Caco-2 (cell line): ENCODE data around the gene NAPSA. TPM values are rescaled to one million over a fixed set of nuclear protein-coding genes. Genes with fewer than 3 reads are reported as not detected.

Source experiments
- BruUV-seq: library from RNA; stranded (reverse); fragments of 400-500 nt; replicated peaks from 2 replicates; lab custom pipeline; 2021; lab: Mats Ljungman, UMichigan
- CTCF ChIA-PET: fragments of 300-600 bp; sonication (Branson Sonifier 250); formaldehyde crosslinking; loops from one replicate; lab custom pipeline; 2022; ENCODE audit warnings: antibody characterized with exemption; lab: Charles Lee
- POLR2A ChIA-PET: fragments of 300-600 bp; sonication (Branson Sonifier 250); formaldehyde crosslinking; loops from one replicate; lab custom pipeline; 2022; ENCODE audit warnings: antibody characterized with exemption; lab: Charles Lee
- DNase-seq, 2 experiments: peaks; one replicate each; pipeline versions ENCODE4 v3.0.0 to v3.0.0-alpha.2; 2020 to 2022
- H3K27me3 ChIP-seq: replicated peaks from 2 replicates; pipeline ENCODE4 v1.6.0; 2011; ENCODE audit warnings: low read length; ENCODE audit not compliant: control insufficient read depth, insufficient read depth
- H3K36me3 ChIP-seq: 2 replicates; pipeline ENCODE4 v1.5.1; 2011; ENCODE audit warnings: low read length; ENCODE audit not compliant: control insufficient read depth, insufficient read depth
- H3K4me1 ChIP-seq: fragments of 250-450 bp; sonication (Bioruptor Pico); 2 replicates; pipeline ENCODE4 v1.5.1; 2020; ENCODE audit warnings: mild to moderate bottlenecking
- H3K4me3 ChIP-seq: 2 replicates; pipeline ENCODE4 v1.5.1; 2011; ENCODE audit warnings: low read depth, mild to moderate bottlenecking, control low read depth, low read length
- H3K9me3 ChIP-seq: fragments of 250-450 bp; sonication (Bioruptor Pico); 2 replicates; pipeline ENCODE4 v1.5.1; 2020; ENCODE audit warnings: mild to moderate bottlenecking, moderate library complexity
- H3K27ac Mint-ChIP-seq: one replicate; pipeline ENCODE4 v1.8.0; 2022; ENCODE audit warnings: mixed read lengths; ENCODE audit not compliant: unreplicated experiment
- H3K27me3 Mint-ChIP-seq: one replicate; pipeline ENCODE4 v1.8.0; 2022; ENCODE audit warnings: mixed read lengths; ENCODE audit not compliant: insufficient read depth, unreplicated experiment
- H3K36me3 Mint-ChIP-seq: one replicate; pipeline ENCODE4 v1.8.0; 2022; ENCODE audit warnings: mild to moderate bottlenecking, mixed read lengths; ENCODE audit not compliant: insufficient read depth, unreplicated experiment
- H3K4me1 Mint-ChIP-seq: one replicate; pipeline ENCODE4 v1.8.0; 2022; ENCODE audit warnings: low read depth, mixed read lengths; ENCODE audit not compliant: unreplicated experiment
- H3K4me3 Mint-ChIP-seq: one replicate; pipeline ENCODE4 v1.8.0; 2022; ENCODE audit warnings: mild to moderate bottlenecking, moderate library complexity, mixed read lengths; ENCODE audit not compliant: unreplicated experiment
- H3K9me3 Mint-ChIP-seq: one replicate; pipeline ENCODE4 v1.8.0; 2022; ENCODE audit warnings: mixed read lengths; ENCODE audit not compliant: unreplicated experiment
- intact Hi-C: fragments of 100-400 bp; cut with micrococcal nuclease; formaldehyde crosslinking; loops from one replicate; pipeline ENCODE4 v1.10.0; 2022; ENCODE audit not compliant: unreplicated experiment
- total RNA-seq: library from RNA; stranded (reverse); gene quantifications from 2 replicates; pipeline ENCODE4 v1.2.3, GENCODE V29; 2022
- TF ChIP-seq, protein P1 (sequence below), 2 experiments: fragments of 200-600 bp in 1 of 2; IDR thresholded peaks; 1 replicate in 1 of 2; 2 replicates in 1 of 2; pipeline versions ENCODE4 v1.5.1 to v1.8.0; 2011 to 2022; ENCODE audit warnings: antibody characterized with exemption in 1 of 2, control low read depth in 1 of 2, inconsistent platforms in 1 of 2, low read depth in 1 of 2, low read length in 1 of 2, mild to moderate bottlenecking in 1 of 2, moderate library complexity in 1 of 2; ENCODE audit not compliant: insufficient read depth in 1 of 2, severe bottlenecking in 1 of 2, unreplicated experiment in 1 of 2

Gene NAPSA
- total RNA-seq, 1 experiment from 2014 or later = 1.2 TPM

DNA sequence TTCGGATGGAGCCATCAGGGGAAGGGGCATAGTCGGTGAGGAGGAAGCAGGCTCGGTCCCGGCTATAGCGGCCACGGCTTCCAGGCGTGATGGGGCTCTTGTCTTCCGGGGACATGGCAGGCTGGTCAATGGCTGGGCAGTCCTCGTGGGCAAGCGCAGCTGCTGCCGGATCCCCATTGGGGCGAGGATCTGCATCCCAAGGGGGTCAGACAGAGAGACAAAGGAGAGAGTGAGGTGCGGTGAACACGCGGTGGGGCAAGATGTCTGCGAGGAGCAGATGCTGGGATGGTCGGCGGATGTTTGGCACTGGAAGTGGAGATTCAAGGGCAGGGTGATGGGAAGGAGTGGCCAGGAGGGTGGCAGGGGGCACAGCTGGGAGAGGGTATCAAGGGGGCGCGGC lies 44.8 kb downstream of the NAPSA start:
- Mint-ChIP-seq H3K4me1 (no peaks in the 10 kb centered on the region), H3K27me3 (peaks cover 3% of the 10 kb centered on the region), H3K9me3 (no peaks in the 10 kb centered on the region), H3K4me3 (no peak overlapping the region), H3K36me3 (peaks cover 41% of the 10 kb centered on the region), H3K27ac (no peak overlapping the region)
- no peaks in the 10 kb centered on the region for H3K36me3 ChIP-seq
- peaks cover 6% of the 10 kb centered on the region for H3K4me1 ChIP-seq
- H3K9me3 ChIP-seq = no peaks in the 10 kb centered on the region
- POLR2A ChIA-PET = interaction anchor here (2.0 kb wide), 1 partner anchor 13 kb away, joined by 17 read pairs; no protein-coding TSS in a partner anchor
- TF ChIP-seq, protein P1, sequence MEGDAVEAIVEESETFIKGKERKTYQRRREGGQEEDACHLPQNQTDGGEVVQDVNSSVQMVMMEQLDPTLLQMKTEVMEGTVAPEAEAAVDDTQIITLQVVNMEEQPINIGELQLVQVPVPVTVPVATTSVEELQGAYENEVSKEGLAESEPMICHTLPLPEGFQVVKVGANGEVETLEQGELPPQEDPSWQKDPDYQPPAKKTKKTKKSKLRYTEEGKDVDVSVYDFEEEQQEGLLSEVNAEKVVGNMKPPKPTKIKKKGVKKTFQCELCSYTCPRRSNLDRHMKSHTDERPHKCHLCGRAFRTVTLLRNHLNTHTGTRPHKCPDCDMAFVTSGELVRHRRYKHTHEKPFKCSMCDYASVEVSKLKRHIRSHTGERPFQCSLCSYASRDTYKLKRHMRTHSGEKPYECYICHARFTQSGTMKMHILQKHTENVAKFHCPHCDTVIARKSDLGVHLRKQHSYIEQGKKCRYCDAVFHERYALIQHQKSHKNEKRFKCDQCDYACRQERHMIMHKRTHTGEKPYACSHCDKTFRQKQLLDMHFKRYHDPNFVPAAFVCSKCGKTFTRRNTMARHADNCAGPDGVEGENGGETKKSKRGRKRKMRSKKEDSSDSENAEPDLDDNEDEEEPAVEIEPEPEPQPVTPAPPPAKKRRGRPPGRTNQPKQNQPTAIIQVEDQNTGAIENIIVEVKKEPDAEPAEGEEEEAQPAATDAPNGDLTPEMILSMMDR (IDR thresholded peaks at IDR 0.05; ENCODE audit: insufficient read depth in 1 of 2, low read depth in 1 of 2, low read length in 1 of 2, severe bottlenecking in 1 of 2, unreplicated experiment in 1 of 2) = no peak
- CTCF ChIA-PET = no interaction called here
- no peaks in the 10 kb centered on the region for H3K27me3 ChIP-seq
- no peak for DNase-seq
- no peak overlapping the region for H3K4me3 ChIP-seq
- intact Hi-C loops = no loop called here
- no TSS peak for BruUV-seq

DNA sequence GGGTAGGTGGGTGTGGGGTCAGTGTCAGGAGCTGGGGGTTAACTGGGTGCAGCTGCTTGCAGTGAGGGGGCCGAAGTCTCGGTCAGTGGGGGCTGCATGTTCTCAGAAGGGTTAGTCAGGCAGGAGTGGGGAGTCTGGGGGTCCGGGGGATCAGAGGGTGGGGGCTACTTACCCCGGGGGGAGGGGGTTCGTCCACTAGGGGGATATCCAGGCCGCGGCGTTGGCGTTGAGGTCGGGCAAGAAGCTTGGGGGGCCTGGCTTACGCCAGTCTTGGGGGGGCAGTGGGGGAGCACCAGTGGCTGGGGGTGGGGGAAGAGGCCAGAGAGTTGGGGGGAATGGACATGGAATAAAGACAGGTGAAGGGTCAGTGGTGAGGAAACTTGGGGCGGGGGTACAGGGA lies 45.4 kb downstream of the NAPSA start:
- H3K36me3 Mint-ChIP-seq = peaks cover 38% of the 10 kb centered on the region
- intact Hi-C loops = no loop called here
- TF ChIP-seq, protein P1 (IDR thresholded peaks at IDR 0.05; ENCODE audit: insufficient read depth in 1 of 2, low read depth in 1 of 2, low read length in 1 of 2, severe bottlenecking in 1 of 2, unreplicated experiment in 1 of 2) = no peak
- no peak overlapping the region for H3K4me3 ChIP-seq
- no peak overlapping the region for H3K4me3 Mint-ChIP-seq
- no peaks in the 10 kb centered on the region for H3K9me3 Mint-ChIP-seq
- no TSS peak for BruUV-seq
- H3K4me1 Mint-ChIP-seq = peaks cover 3% of the 10 kb centered on the region
- no peaks in the 10 kb centered on the region for H3K27me3 ChIP-seq
- ChIA-PET CTCF (no interaction called here), POLR2A (interaction anchor here (2.0 kb wide), 1 partner anchor 13 kb away, joined by 17 read pairs; no protein-coding TSS in a partner anchor)
- H3K27me3 Mint-ChIP-seq = peaks cover 4% of the 10 kb centered on the region
- H3K36me3 ChIP-seq = no peaks in the 10 kb centered on the region
- no peak for DNase-seq
- peaks cover under 1% of the 10 kb centered on the region for H3K4me1 ChIP-seq
- no peaks in the 10 kb centered on the region for H3K9me3 ChIP-seq
- no peak overlapping the region for H3K27ac Mint-ChIP-seq

DNA sequence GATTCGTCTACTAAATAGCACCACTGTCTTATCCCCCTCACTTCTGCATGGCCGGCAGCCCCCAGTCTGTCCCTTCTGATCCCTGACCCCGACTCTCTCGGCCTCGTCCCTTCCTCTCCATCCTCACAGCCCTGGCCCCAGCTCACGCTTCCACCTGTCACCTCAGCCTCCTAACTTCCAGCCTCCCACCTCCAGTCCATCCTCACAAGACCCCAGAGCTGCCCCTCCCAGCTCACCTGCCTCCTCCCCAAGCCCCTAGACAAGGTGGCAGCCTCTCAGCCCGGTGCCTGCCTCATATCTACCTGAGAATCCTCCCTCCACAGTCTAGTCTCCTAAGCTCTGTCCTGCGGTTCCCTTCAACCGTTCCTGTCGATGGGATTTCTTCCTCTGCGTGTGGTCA lies 46.3 kb downstream of the NAPSA start:
- ChIA-PET POLR2A (interaction anchor here (2.0 kb wide), 1 partner anchor 14 kb away, joined by 17 read pairs; no protein-coding TSS in a partner anchor), CTCF (no interaction called here)
- H3K36me3 Mint-ChIP-seq = peaks cover 36% of the 10 kb centered on the region
- H3K27me3 Mint-ChIP-seq = peaks cover 9% of the 10 kb centered on the region
- Histone ChIP-seq H3K9me3 (no peaks in the 10 kb centered on the region), H3K27me3 (no peaks in the 10 kb centered on the region), H3K4me3 (no peak overlapping the region), H3K36me3 (no peaks in the 10 kb centered on the region), H3K4me1 (peaks cover 3% of the 10 kb centered on the region; the same call in 1 of the 2 replicates)
- DNase-seq = no peak
- no TSS peak for BruUV-seq
- TF ChIP-seq, protein P1 (IDR thresholded peaks at IDR 0.05; ENCODE audit: insufficient read depth in 1 of 2, low read depth in 1 of 2, low read length in 1 of 2, severe bottlenecking in 1 of 2, unreplicated experiment in 1 of 2) = no peak
- intact Hi-C loops = loop anchor here (10.0 kb wide), 1 partner anchor 444 kb away; the partner anchor contains the start of genes AKT1S1 and TBC1D17
- H3K27ac Mint-ChIP-seq = no peak overlapping the region
- peaks cover 10% of the 10 kb centered on the region for H3K4me1 Mint-ChIP-seq
- no peaks in the 10 kb centered on the region for H3K9me3 Mint-ChIP-seq
- H3K4me3 Mint-ChIP-seq = no peak overlapping the region
